Upper lobe of left lung (tissue), 4 donors: Measurements from ENCODE around the gene UQCC2.

ENCODE experiments used
- POLR2A ChIP-seq, 4 donors: fragments of 450-650 bp; IDR thresholded peaks; one replicate each; pipeline ENCODE4 v1.5.1; 2016 to 2017; ENCODE audit warnings: antibody characterized with exemption in 4 of 4, mild to moderate bottlenecking in 2 of 4
- POLR2AphosphoS5 ChIP-seq, 2 donors: sonication (generic); formaldehyde crosslinking; IDR thresholded peaks; one replicate each; pipeline ENCODE4 v1.5.1; 2017; ENCODE audit warnings: antibody characterized with exemption in 2 of 2
- TF ChIP-seq, protein P1 (sequence below), 6 experiments: fragments of 450-650 bp in 4 of 6; fragments of 200-600 bp in 2 of 6; sonication (generic) in 2 of 6; IDR thresholded peaks; one replicate each; pipeline ENCODE4 v1.5.1; 2016 to 2019; ENCODE audit warnings: antibody characterized with exemption in 6 of 6

DNA sequence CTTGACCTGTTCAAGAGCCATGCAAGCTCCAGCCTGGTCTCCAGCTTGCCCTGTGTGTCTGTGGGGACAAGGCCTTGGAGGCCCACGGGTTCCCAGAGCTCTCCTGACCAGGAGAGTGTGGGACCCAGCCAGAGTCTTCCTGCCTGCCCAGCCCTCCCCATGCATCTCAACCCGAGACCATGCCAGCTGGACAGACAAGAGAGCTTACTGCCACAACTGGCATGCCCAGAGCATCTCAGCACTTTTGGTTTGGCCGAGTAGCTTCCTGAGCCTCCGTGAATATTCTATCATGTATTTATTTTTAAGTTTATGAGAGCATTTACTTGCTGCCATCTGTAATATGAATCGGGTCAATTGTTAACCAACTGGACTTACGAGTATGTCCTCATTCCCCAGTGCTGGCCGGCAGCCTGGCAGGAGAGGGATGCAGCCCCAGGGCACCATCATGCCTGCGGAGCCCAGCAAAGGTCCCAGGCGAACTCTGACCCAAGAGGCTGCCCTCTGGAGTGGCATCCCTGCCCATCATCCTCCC is 20.3 kb upstream of the UQCC2 start:
- TF ChIP-seq, protein P1, sequence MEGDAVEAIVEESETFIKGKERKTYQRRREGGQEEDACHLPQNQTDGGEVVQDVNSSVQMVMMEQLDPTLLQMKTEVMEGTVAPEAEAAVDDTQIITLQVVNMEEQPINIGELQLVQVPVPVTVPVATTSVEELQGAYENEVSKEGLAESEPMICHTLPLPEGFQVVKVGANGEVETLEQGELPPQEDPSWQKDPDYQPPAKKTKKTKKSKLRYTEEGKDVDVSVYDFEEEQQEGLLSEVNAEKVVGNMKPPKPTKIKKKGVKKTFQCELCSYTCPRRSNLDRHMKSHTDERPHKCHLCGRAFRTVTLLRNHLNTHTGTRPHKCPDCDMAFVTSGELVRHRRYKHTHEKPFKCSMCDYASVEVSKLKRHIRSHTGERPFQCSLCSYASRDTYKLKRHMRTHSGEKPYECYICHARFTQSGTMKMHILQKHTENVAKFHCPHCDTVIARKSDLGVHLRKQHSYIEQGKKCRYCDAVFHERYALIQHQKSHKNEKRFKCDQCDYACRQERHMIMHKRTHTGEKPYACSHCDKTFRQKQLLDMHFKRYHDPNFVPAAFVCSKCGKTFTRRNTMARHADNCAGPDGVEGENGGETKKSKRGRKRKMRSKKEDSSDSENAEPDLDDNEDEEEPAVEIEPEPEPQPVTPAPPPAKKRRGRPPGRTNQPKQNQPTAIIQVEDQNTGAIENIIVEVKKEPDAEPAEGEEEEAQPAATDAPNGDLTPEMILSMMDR (IDR thresholded peaks at IDR 0.05) = no peak
- TF ChIP-seq POLR2A (IDR thresholded peaks at IDR 0.05) = no peak
- TF ChIP-seq POLR2AphosphoS5 (IDR thresholded peaks at IDR 0.05) = no peak
